ENCODE data around the gene INPP4A. TPM values are rescaled to one million over a fixed set of nuclear protein-coding genes. Genes with fewer than 3 reads are reported as not detected.

The INPP4A gene
- total and polyA plus RNA-seq, 9 of the 15 experiments (the other 6 are each of a cell fraction or from before 2014, with no cell fraction given), result 1.8 to 15.7 (median 8.3) TPM

GRCh38 chr2:98507891-98508708 lies 63.4 kb downstream of the INPP4A start (continued):
- TF ChIP-seq ZNF407 (IDR thresholded peaks at IDR 0.05; ENCODE audit: low read depth) (no peak), KLF13 (tag; IDR thresholded peaks at IDR 0.05; ENCODE audit: borderline replicate concordance, low read depth) (no peak), DLX4 (CRISPR knock-in tag; IDR thresholded peaks at IDR 0.05) (no peak), ZNF174 (CRISPR knock-in tag; IDR thresholded peaks at IDR 0.05) (no peak), MBD1 (CRISPR knock-in tag; IDR thresholded peaks at IDR 0.05) (no peak), ZNF277 (CRISPR knock-in tag; IDR thresholded peaks at IDR 0.05; ENCODE audit: borderline replicate concordance) (no peak), SAFB2 (IDR thresholded peaks at IDR 0.05; ENCODE audit: borderline replicate concordance, low read depth, low read length, severe bottlenecking) (no peak), SPI1 (IDR thresholded peaks at IDR 0.05; ENCODE audit: borderline replicate concordance, low read depth, low read length) (no peak), ZNF253 (CRISPR knock-in tag; conservative IDR thresholded peaks at IDR 0.05) (no peak), TEAD1 (CRISPR knock-in tag; IDR thresholded peaks at IDR 0.05) (no peak), ZNF121 (CRISPR knock-in tag; conservative IDR thresholded peaks at IDR 0.05) (no peak), CREB5 (CRISPR knock-in tag; IDR thresholded peaks at IDR 0.05) (no peak), CAMTA2 (CRISPR knock-in tag; conservative IDR thresholded peaks at IDR 0.05) (no peak), BMI1 (IDR thresholded peaks at IDR 0.05; ENCODE audit: low read length) (no peak)
